ENCODE results near the gene MYO18A.

DNA sequence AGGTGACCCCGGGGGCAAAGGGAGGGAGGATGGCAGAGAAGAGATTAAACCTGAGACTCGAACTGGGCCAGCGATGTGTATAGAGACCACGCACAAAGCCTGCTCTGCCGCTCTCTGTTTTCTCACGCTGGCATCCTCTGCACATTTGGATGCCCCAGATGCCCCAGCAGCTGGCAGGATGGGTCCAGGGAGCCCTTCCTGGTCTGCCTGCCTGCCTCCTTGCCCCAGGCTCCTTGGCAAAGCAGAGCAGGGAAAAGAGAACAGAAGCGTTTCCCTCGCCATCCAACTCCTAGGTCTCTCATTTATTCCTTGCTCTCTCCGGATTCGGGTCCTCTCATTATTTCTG, 142.5 kb downstream of the MYO18A start:
- TF ChIP-seq CTCF (IDR thresholded peaks at IDR 0.05 in 4 of 5, conservative IDR thresholded peaks at IDR 0.05 in 1 of 5) (no peak), POLR2A (IDR thresholded peaks at IDR 0.05) (no peak)

All from gastrocnemius medialis (tissue), 4 donors.